GM10248 (cell line): ENCODE results near the gene DTX1.

Experiments
- CTCF ChIA-PET: fragments of 300-600 bp; sonication (Branson Sonifier 250); formaldehyde crosslinking; extraction: SDS; loops from one replicate; lab custom pipeline; 2021; ENCODE audit warnings: antibody characterized with exemption; lab: Yijun Ruan, JAX
- POLR2A ChIA-PET: fragments of 350-650 bp; sonication (Branson Sonifier 250); formaldehyde crosslinking; extraction: SDS; loops from one replicate; lab custom pipeline; 2020; ENCODE audit warnings: antibody characterized with exemption; lab: Yijun Ruan, JAX
- DNase-seq: peaks from one replicate; pipeline ENCODE4 v3.0.0; 2012; ENCODE audit errors: extremely low spot score
- CTCF ChIP-seq: IDR thresholded peaks from 2 replicates; pipeline ENCODE4 v1.5.1; 2012; ENCODE audit warnings: mild to moderate bottlenecking, low read depth; ENCODE audit errors: extremely low read depth, missing control alignments, control extremely low read depth

The DTX1 gene

GRCh38 chr12:113021500-113021899, 35.0 kb upstream of the DTX1 start:
- no peak for DNase-seq
- no peak for TF ChIP-seq CTCF
- CTCF ChIA-PET, result interaction anchor here (1.3 to 2.3 kb wide), 3 partner anchors 9 to 152 kb away, joined by 3 to 11 read pairs (median 4); no protein-coding TSS in a partner anchor
- POLR2A ChIA-PET, result no interaction called here

DNA sequence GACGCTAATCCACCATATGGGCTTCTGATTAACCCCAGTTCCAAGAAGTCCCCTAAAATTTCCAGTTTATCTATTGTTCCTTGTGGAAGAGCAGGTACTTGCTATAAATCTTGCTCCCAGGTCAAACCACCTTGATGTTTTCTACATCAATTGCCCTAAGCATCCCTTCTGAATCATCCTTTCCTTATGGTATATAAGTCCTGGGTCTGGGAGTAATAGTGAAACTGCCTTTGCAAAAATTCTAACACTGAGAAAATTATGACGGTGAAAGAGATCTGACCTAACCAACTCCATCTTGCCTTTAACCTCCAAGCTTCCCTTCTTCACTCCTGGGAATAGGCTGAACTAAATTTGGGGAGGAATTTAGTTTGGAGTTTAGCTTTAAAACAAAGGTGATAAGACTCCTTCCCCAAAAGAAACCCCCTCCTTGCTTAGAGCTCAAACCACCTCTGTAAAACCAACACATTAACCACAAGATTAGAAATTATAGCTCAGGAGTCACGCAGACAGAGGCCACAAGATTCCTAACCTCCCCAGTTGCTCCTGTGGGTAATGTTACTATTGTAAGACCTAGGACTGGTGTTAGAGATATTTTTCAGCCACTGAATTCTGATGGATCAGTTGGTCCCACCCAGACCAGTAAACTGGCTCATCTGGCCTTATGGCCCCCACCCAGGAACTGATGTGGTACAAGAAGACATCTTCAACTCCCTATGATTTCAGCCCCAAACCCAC, 33.8 kb upstream of the DTX1 start:
- POLR2A ChIA-PET, result no interaction called here
- no peak for TF ChIP-seq CTCF
- no peak for DNase-seq
- CTCF ChIA-PET, result interaction anchor here (1.1 to 2.3 kb wide), 5 partner anchors 7 to 150 kb away, joined by 3 to 11 read pairs (median 4); no protein-coding TSS in a partner anchor

- TF ChIP-seq CTCF, result no peak
- ChIA-PET POLR2A (no interaction called here), CTCF (interaction anchor here (1.2 kb wide), 1 partner anchor 8 kb away, joined by 4 read pairs; no protein-coding TSS in a partner anchor)
- DNase-seq, result no peak
Observed at GRCh38 chr12:113027726-113028125, 28.8 kb upstream of the DTX1 start.

DNA sequence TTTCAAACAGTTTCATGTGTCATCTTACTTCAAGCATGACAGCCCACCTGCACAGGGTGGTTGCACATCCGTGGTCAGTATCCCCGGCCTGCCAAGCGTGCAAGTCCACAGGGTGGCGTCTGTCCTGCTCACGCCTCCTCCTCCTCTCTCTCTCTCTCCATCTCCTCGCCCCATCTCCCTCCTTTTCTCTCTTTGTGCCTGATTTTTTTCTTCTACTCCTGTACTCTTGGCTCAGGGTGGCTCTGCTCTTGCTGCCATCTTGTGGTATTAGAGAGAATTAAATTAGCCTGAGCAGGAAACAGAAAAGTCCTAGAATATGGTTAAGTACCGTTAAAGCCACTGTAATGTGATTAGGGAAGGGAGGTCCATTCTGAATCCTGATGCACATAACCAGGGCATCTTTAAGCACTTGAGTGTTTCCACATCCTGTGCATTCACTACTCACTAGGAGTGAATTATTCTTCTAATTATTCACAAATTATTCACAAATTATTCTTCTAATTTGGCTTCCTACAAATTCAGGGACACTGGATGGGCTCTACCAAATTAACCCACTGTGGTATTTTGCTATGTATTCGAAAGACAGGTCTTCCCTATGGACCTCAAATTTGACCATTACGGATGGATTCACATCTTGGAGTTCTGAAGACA, 25.5 kb upstream of the DTX1 start:
- DNase-seq, result peak; percentile 59
- peak; percentile 65 for TF ChIP-seq CTCF
- ChIA-PET POLR2A (no interaction called here), CTCF (interaction anchor here (0.7 to 3.1 kb wide), 22 partner anchors 9 to 134 kb away, joined by 3 to 15 read pairs (median 3); partner anchors contain the start of genes OAS1 and OAS2)

DNA sequence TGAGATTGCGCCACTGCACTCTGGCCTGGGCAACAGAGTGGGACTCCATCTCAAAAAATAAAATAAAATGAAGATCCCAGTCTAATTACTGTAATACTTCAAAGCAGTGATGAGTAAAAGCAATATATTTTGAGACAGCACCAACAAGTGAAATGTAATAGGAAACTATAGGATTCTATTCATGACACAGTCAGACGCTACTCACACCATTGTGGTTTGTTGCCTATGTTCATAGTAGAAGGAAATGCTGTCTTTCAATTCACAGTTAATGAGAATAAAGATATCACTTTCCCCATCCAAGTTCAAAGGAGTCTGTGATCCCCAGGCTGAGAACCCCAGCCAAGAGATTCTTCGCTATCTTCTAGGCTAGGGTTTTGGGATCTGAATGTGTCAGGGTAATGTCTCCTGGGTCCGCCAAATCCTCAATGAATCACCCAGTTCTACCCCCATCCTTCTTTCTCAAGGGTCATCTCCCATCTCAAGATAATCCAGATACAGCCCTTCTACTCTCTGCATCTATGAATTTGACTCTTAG, 16.6 kb upstream of the DTX1 start:
- CTCF ChIA-PET, result interaction anchor here (0.9 to 4.7 kb wide), 5 partner anchors 8 to 58 kb away, joined by 3 to 34 read pairs (median 3); no protein-coding TSS in a partner anchor
- POLR2A ChIA-PET, result no interaction called here
- no peak for TF ChIP-seq CTCF
- DNase-seq, result no peak

GRCh38 chr12:113040722-113041171, 15.8 kb upstream of the DTX1 start:
- TF ChIP-seq CTCF, result no peak
- ChIA-PET CTCF (interaction anchor here (0.8 to 1.4 kb wide), 4 partner anchors 9 to 135 kb away, joined by 3 to 4 read pairs (median 3); no protein-coding TSS in a partner anchor), POLR2A (no interaction called here)
- DNase-seq, result no peak
